HG03342 (cell line): ENCODE measurements around the gene FANCC.

Experiments used
- ATAC-seq: cut with Tn5 transposase; IDR thresholded peaks from one replicate; pipeline ENCODE4 v1.9.1; 2021; ENCODE audit warnings: mild to moderate bottlenecking, moderate library complexity; ENCODE audit not compliant: unreplicated experiment

Gene FANCC

DNA sequence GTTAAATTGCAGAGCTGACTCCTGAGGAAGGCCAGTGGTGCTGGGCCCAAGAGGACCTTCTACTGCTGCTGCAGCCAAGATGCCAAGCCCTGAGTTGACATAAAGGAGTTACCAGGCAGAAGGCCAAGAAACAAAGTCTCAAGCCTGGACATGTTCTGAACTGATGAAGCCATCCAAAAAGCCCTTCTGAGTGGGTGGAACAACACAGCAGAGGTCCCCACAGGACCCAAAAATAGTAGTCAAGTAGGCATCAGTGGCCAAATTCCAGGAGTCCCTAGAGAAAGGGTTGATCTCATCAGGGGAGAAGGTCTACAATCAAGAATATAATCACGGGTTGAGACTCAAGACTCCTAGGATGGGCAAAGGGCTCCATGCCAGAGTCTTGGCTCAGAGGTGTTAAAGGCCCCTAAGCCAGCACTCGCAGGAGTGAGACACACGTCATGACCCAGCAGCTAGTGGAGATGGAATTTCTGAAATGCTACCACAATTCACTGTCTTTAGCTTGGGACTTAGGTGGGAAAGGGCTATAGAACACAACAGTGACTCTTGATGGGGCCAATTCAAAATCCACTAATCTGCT, 119.7 kb downstream of the FANCC start:
- no peak for ATAC-seq

DNA sequence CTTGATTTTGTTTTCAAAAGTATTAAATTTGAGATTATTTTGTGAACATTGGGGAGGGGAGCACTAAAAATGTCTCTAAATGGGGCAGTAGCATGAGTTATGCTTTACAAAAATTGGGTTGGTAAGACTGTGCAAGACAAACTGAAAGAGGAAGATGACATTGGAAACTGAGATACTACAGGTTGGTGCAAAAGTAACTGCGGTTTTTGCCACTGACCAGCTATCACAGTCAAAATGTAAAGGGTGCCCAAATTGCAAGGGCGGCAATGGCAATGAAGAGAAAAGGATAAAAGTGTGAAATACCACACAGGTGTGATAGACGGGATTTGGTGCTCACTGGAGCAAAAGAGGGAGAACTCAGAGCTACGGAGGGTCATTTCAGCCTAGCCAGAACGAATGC, 124.0 kb downstream of the FANCC start:
- ATAC-seq: no peak

DNA sequence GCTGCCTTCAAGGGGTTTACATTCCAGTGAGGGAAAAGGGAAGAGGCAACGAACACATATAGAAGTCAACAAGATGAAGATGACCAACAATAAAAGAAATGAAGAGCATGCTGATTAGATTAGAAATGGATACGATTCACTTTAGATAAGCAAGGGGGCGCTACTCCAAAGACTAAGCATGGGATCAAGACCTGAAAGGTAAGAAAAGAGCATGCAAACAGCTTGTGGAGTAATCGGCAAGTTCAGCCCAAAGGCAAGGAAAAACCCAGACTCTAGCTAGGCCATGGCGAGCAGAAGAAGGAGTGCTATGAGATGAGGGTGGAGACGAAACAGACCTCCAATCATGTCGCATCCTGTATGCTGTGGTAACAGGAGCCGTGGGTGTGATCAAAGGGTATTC, 124.4 kb downstream of the FANCC start:
- ATAC-seq: no peak

DNA sequence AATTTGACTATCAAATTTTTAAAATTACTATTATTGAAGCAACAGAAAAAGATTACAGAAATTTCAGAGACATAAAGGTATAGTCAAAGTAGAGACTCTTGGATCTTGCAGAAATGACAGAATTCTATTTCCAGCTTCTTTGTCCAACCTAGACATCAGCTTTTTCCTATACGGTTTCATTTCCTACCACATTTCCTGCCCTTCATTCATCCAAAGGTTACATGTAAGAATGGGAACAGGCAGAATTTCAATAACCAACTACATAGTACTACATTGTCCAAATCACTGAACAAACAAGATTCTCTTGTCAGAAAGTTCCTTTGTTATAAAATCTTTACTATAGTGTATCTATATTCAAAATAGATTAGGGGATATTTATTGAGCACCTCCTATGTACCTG, 124.9 kb downstream of the FANCC start:
- ATAC-seq: no peak

DNA sequence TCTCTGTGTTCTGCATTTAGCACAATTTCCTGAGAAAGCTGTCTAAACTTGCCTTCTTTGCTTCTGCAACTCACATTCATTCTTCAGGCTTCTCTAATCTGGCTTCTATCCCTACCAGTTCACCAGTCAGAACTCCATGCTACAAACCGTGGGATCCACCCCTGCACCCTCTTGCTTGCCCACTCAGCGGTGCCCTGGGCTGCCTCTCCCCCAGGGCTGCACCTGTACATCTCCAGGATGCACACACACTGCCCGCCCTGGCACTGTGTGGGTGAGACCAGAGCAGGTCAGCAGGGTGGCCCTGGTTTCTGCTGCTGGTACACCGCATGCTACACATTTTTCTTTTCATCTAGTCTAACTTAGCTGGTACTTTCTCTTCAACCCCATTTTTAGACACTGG, 127.1 kb downstream of the FANCC start:
- no peak for ATAC-seq

DNA sequence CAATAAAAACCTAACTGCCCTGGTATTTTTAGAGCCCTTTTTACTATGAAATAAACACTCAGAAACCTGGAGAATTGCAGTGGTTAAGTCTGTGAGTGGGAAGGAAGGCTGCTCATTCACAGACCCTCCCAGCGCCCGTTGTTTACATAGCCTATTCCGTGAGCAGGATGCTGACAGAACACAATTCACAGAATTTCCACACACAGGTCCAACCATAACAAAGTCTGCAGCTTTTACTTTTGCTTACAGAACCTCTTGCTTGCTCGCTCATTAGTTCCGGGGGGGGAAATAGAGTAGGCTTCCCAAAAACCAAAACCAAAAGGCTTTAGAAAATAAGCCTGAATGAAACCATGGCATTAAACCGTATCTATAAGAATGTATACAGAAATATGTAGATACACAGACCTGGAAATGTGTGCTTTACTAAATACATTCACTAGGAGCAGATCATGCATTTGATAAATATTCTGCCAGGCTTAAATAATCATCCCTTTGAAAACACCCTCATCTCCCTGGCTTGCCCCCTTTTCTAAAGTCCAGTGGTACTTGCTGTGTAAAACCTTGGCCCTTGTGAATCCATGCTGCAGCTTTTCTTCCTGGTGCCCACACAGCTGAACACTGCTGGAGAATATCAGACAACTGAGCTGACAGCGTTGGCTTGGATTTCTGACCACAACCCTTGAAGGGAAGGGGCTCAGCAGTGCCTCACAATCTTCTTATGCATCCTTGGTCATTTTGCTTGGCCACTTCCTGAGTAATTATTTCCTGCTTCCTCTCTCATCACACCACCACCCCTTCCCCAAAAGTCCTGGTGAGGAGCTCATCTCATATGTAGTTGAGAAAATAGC, 128.0 kb downstream of the FANCC start:
- ATAC-seq: no peak

DNA sequence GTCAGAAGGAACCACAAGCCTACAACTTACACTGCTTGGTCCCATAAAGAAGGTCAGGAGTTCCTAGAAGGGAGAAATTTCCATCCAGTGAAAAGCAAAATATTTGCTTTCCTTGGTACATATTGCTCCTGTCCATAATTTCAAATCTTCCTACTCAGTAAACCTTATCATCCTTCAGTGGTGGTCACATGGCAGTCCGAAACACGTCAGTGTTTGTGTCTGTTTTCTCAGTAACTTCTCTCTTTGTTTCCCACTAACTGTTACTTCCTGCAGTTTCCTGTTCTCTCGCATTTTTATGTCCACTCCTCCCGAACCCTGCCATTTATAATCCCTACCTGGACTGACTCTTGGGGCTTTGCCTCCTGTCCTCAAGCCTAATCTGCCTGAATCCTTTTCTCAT, 129.1 kb downstream of the FANCC start:
- no peak for ATAC-seq

DNA sequence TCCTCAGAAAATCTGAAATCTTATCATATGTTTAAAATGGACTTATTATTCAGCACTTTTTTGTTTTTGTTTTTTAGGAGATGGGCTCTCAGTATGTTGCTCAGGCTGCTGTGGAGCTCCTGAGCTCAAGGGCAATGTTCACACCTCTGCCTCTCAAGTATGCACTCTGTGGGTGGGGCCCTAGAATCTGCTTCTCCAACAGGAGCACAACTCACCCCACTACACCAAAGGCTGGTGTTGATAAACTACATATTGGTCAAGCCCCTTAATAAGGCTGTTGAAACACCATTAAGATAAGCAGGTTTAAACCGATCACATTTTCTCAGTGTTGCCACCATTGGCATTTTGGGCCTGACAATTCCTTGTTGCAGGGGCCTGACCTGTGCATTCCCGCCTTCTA, 131.6 kb downstream of the FANCC start:
- ATAC-seq: no peak

DNA sequence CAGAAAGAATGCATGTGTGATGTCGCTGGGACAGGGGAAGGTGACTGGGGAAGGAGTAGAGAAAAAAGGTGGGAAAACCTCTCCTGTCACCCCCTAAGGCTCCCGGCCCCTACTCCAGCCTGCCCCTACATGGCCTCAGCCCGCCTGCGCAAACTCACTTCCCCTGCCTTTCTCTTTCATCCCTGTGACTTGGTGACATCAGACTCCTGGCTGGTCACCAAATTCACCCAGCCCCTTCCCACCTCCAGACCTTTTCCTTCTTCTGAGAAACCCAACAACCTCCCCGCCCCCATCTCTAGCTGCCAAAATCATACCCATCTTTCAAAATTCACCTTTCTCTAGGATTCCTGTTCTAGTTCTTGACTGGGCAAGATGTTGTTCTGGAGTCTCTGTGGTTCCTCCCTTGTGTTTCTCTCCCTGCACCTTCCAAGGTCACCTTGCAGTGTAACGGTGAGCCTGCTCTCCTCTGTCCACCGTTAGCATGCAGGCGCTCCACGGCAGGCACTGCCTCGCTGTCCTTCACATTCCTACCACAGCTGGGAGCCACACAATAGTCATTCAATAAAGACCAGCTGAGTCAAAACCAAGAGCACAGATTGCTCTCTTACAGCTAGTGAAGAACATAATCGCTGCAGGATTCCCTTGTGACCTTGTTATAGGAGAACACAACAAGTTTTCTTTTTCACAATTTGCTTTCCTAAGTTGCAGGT, 134.5 kb downstream of the FANCC start:
- no peak for ATAC-seq

DNA sequence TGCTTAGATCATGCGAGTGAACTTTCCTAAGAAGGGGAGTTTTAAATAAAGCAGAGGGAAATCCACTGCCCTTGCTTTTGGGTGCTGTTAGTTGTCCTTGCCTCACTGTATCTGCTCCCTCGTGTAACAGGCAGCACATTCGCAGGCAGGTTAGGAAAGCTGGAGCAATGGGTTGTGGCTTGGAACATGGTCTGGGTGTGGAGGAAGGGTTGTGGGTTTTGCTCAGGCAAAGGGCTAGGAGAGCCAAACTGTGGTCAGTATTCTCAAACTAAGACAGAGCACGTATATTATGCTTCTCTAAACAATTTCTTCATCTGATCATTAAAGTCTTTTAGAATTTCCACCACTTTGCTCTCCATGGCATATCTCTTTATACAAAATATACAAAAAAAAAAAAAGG, 135.7 kb downstream of the FANCC start:
- no peak for ATAC-seq

DNA sequence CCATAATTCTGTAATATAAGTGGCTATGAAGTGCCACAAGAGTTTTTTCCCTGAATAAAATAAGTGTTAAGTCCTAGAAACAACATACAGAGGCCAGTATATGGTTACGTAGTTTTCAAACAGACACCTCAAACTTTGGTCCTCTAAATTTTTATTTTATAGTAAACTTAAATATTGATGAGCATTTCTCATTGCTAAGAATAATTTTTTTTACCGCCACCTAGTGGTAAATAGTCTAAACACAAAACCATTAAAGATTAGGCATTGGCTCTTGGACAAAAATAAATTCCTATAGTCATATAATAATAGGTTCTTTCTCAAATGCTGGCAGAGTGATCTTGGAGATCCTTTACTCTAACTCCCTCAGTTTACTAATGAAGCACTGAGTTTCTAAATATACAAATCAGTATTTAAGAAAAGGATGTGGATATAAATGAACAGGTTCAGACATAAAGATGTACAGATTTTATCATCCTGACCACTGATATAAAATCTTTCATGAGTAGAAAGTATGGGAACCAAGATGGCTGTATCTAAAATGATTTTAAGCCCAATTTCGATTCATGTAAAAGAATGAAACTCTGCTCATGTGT, 136.2 kb downstream of the FANCC start:
- ATAC-seq: no peak

DNA sequence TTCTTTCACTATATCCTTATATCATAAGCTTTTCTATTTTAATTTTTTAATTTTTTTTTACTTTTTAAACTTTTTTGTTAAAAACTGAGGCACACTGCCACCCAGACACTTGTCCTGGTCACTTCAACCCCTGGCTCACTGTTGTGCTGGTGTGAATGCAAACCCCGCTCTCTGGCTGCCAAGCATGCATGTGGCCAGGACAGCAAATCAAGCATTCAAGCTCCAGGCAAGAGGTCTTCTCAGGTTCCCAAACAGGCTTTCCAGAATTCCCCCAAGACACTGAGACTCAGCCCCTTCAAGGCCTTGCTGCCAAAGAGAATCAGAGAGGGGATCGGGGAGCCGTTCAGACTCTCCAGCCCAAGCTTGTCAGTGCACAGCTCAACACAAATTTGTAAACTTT, 139.9 kb downstream of the FANCC start:
- ATAC-seq: no peak

DNA sequence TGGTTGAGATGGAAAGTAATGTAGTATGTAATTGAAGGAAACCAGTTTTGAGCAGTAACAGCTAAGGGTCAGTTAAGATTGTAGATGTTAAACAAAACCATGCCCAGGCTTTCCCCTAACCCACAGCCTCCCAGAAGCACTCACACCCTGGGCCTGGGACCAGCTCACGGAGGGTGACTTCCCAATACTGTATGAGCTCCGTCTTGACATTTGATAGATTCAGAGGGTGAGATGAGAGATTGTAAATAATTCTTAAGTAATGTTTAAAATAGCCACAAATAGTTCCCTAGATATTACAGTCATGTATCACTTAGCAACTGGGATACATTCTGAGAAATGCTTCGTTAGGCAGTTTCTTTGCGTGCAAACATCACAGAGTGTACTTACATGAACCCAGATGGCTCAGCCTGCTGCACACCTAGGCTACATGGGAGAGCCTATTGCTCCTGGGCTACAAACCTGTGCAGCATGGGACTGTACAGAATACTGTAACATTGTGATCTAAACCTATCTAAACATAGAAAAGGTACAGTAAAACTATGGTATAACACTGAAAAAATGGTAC, 140.7 kb downstream of the FANCC start:
- no peak for ATAC-seq

DNA sequence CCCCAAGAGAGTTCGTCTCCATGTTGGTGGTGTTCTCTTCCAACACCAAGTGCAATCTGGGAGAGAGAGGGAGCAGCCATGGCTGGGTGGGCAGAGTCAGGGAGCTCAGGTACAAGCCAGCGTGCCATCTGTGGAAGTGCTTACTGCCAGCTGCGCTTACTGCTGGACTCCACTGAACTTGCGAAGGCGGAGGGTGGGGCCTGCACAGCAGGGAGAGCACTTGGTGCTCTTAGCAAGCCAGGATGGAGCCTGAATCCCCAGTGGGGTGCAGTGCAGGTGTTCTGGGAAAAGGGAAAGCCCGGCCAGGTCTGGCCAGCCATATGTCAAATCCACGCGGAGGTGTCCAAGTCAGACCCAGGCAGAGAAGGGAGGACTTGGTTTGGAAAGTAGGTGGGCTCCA, 142.0 kb downstream of the FANCC start:
- no peak for ATAC-seq

DNA sequence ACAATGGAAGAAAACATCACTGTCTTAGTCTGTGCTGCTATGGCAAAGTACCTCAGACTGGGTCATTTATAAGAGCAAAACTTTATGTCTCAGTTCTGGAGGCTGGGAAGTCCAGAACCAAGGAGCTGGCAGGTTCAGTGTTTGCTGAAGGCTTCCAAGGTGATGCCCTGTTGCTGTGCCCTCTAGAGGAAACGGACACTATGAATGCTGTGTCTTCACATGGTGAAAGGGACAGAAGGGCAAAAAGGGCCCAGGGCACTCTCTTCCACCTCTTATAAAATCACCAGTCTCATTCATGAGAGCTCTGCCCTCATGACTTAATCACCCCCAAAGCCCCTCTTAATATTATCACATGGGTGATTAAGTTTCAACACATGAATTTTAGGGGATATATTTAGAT, 143.5 kb downstream of the FANCC start:
- ATAC-seq: no peak

DNA sequence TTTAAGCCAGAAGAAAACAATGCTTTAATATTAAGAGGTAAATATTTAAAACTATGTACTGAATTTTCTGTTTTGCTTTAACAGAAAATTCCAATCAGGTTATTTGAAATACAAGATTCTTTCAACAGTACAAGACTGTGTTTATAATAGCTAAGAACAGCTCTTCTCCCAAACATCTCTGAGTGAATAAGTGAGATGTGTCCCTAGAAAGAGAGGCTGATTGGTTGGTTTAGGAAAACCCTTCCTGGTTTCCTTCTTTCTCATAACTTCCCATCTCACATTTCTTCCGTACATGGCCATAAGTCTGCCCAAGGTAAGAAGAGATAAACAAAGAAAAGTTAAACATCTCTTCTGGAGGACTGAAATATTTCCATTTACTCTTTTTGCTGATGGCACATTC, 145.9 kb downstream of the FANCC start:
- no peak for ATAC-seq

DNA sequence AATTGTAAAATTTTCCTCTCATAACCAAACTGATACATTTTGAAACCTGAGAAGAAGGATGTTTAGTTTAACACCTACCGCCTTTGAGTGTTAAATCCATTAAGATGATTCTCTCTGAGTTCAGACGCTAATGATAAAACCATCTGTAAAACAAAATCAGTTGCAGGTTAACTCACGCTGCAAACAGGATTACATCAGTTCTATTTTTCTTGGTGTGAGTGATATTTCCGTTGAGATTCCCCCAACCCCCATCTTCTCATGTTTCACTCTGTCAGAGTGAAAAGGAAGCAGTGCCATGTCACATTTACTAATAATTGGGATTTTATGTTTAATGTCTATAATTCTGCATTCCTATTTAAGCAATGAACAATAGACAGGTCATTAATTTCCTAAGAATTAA, 146.5 kb downstream of the FANCC start:
- ATAC-seq: no peak

DNA sequence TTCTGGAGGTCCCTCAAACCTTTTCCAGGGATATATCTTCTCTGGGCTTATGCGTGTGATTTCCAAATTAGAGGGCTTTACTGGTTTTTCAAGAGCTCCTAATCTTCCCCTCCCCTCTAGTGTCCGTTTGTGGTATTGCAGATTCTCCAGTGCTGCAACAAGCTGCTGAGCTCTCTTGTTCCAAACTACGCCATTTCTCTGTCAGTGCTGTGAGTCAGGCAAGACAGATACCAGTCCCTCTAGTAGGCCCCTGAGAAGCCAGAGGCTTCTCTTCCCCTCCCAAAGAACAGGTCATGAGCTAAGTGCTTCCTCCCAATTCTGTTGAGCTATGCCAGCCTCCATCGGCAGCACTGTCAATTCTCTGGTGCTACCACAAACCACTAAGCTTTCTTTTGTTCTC, 149.5 kb downstream of the FANCC start:
- no peak for ATAC-seq

DNA sequence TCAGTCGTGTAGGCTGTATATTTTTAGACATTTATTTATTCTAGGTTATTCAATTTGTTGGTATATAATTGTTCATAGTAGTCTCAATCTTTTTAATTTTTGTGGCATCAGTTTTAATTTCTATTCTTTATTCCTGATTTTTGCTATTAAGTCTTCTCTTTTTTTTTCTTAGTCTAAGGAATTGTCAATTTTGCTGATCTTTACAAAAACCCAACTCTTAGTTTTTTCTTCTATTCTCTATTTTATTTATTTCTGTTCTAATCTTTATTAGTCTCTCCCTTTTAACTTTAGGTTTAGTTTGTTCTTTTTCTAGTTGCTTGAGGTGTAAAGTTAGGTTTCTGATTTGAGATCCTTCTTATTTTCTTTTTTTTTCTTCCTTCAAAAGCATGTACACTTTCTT, 152.5 kb downstream of the FANCC start:
- no peak for ATAC-seq

DNA sequence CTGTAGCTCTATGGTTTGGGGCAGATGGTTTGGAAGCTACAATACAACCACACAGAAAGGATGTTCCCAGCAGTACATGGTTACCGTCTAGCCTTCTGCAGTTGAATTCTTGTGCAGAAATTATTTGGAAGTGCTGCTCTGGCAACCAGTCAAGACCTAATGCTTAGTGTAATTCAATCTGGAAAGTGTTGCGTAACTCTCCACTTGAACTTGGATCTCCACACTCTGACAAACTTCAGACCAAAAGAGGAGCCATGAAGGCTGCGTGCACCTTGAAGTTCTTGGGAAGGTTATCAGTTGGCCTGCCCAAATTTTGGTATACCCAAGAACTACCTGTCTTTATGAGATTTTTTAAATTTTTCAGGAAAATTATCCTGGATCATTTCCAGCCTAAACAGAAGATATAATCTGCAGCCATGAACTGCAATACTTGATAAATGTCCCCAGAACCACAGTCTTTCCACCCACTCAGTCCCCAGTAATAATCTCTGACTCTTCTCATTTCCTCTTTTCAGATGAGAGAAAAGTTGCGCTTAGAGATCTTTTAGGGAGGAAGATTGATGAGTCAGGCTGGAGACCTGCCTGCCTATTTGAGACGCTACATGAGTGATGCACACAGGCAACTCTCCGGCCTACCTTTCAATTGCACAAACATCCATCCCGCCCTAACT, 159.9 kb downstream of the FANCC start:
- ATAC-seq: peak; percentile 87

DNA sequence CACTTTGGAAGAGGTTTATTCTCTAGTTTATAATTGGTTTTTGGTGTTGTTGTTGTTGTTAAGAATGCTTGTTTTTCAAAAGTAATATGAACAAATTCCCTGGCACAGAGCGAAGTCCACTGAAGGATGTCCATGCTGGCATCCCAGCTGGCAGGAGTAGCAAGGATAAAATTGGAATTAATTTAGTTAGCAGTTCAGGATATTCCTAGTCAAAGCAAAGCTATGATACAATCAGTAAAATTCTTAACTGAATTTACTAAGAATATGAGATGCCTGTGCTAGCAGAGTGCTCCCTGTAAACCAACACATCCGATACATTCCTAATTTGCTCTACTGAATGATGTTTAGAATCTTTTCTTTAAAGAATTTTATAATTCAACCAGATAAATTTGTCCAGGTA, 161.4 kb downstream of the FANCC start:
- no peak for ATAC-seq
